NOMO-1 (cell line): ENCODE data around the gene TGM2.

Source experiments
- DNase-seq, 2 experiments: peaks; one replicate each; lab custom pipeline; 2025; ENCODE audit not compliant: unreplicated experiment in 2 of 2; lab: John Stamatoyannopoulos, UW

Gene TGM2

DNA sequence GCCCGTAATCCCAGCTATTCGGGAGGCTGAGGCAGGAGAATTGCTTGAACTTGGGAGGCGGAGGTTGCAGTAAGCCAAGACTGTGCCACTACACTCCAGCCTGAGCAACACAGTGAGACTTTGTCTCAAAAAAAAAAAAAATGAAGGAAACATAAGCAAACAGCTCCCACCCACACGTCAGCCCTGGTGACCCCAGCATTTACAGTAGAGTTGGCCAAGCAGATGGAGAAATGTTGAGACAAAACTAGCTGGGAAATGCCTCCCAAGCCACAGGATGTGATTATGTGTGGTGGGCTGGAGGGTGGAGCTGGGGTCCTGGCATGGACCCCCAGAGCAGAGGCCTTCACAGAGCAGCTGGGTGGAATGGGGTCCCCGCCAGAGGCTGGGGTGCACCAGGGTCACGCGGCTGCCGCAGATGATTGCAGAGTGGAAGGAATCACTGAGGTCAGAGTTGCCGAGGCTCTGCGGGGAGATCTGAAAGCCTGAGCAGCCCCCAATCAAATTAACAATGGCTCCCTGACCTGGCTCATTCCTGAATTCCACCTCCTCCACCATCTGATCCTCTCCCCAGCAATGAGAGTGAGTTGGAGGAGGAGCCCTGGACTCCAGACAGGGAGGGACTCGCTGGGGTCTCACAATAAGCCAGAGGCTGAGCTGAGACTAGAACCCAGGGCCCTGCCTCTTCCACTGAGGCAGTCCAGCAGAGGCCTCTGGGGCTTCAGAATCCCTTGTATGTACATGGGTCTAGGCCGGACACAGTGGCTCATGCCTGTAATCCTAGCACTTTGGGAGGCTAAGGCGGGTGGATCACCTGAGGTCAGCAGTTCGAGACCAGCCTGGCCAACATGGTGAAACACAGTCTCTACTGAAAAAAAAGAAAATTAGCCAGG, 34.7 kb upstream of the TGM2 start:
- DNase-seq: no peak

DNA sequence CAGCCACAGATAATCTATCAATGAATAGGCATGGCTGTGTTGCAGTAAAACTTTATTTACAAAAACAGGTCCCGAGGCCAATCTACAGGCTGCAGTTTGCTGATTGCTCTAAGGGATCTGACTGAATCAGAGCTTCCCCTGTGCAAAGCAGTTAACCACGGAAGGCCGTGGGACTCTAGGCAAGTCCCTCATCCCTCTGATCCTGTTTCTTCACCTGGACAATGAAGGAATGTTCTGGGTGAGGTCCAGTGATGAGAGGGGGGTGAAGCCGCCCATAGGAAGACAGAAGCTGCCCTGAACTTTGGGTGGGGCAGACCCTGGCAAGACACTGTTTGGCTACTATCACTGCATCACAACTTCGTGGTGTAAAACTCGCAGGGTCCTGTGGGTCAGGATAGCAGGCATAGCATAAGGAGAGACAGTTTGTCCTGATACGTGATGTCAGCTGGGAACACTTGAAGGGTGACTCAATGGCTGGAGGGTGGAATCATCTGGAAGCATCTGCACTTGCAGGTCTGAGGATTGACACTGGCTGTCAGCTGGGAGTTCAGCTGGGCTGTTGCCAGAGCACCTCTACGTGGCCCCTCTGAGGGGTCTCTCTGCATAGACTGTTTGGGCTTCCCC, 33.3 kb upstream of the TGM2 start:
- no peak for DNase-seq

DNA sequence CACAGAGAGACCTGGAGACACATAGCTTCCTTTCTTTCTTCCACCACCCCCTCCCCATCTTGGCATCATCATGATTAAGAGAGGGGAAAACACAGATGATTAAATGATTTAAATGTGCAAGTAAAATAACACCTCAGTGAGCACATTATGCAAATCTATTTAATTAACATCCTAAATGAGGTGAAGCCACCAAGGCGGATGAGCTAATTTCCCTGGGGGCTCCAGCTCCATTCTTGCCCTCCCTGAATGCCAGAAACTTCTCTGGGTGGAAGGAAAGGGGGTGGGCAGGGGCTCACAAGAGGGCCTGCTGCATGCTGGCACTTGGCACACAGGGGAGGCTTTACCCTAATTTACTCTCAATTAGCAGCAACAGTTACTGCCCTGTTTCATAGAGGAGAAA, 32.5 kb upstream of the TGM2 start:
- DNase-seq: no peak

DNA sequence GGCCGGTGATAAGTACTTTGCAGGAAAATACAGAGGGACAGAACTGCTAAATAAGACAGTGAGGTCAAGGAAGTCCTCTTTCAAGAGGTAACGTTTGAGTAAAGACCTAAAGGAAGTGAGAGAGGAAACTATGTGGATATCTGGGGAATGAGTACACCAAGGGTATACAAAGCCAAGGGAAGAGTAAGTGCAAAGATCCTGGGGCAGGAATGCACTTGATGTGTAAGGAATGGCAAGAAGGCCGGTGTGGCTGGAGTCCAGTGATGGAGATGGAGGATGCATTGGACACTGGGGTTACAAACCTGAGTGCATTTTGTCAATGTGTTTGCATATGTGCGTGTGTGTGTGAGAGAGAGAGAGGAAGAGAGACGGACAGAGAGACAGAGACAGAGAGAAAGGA, 32.1 kb upstream of the TGM2 start:
- DNase-seq: no peak

DNA sequence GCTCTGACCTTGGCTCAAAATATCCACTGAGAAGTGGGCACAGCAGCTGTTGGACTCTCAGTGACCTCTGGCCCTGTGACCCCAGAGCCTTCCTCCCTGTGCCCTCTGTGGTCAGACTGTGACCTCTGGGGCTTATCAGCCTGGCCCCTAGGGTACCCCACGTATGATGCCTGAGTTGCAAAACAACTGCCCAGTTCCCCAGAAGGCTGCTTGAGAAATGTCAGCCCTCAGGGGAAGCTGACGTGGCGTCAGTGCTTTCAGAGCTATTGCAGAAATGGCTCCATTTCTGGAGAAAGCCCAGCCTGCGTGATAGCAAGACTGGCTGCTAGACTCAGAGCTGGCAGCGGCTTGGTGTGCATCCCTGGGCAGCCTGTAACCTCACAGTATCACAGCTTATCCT, 31.5 kb upstream of the TGM2 start:
- DNase-seq: peak; percentile 81 to 91

DNA sequence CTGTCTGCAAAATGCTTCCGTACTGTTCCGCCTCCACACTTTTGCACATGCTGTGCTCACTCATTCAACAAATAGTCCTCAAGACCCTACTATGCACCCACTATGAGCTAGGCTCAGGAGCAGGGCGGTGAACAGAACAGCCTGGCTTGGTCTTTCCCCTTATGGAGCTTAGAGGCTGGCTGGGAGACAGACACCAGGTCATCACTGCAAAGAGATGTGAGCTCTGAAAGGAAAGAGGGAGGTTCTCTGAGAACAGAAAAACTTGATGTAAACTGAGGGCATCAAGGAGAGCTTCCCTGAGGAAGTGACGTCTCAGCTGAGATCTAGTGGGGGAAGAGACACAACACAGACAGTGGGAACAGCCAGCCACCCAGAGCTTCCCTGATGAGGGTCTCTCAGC, 31.0 kb upstream of the TGM2 start:
- no peak for DNase-seq

DNA sequence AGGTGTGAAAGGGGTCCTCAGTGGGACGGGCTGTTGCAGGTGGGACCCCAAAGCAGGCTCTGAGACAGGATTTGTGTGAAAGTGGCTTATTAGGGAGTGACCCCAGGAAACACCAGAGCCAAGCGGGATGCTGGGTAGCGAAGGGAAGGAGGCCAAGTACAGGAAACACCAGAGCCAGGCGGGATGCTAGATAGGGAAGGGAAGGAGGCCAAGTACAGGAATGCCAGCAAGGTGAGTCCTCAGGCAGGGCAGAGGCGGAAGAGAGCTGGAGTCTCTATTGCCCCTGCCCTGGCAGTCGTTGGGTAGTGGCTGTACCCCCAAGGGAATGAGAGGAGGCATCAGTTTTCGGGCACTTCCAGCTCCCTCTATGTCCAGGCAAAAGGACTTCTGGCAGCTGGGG, 30.5 kb upstream of the TGM2 start:
- DNase-seq: no peak

DNA sequence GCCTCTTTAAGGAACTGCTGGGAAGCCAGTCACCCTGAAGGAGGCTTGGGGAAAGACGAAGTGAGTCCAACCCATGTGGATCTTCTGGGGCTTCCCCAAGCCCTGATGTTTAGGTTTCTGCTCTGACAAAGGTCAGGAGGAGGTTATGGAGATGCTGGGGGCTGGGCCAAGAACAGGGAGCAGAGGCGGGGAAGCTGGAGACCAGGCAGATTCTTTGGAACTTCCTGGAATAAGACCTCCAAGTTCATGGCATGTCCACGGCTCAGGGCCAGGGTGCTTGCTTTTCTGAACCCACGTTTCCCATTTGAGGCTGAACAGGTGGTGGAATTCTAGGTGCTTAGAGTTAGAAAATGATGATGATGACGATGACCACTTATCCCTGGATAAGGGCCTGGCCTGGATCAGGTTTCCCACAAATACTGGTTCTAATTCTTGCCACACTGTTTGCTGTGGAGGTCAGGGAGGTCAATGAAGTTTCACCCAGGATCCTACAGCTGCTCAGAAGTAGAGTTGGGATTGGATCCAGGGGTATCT, 30.0 kb upstream of the TGM2 start:
- DNase-seq: no peak

DNA sequence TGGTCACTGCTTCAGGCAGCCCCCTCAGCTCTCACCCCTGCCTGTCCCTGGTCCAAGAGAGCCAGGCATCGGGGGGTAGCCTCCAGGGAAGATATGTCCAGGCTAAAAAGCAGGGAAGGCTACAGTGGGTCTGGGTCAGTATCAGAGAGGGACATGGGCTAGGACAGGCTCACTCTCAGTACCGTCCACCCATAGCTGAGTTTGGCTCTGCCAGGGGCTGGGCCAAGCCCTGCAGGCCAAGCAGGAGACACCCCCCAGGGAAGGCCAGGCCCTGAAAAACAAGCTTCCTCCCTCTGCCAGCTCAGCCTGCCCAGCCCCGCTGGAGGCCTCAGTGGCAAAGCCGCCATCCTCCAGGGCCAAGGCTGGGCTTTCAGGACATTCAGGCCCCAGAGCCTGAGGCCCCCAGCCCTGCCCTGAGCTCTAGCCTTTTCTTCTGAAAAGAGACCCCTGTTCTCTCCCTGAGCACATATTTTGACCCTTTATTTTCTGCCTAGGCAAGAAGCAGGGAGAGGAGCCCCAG, 28.6 kb upstream of the TGM2 start:
- DNase-seq: no peak

DNA sequence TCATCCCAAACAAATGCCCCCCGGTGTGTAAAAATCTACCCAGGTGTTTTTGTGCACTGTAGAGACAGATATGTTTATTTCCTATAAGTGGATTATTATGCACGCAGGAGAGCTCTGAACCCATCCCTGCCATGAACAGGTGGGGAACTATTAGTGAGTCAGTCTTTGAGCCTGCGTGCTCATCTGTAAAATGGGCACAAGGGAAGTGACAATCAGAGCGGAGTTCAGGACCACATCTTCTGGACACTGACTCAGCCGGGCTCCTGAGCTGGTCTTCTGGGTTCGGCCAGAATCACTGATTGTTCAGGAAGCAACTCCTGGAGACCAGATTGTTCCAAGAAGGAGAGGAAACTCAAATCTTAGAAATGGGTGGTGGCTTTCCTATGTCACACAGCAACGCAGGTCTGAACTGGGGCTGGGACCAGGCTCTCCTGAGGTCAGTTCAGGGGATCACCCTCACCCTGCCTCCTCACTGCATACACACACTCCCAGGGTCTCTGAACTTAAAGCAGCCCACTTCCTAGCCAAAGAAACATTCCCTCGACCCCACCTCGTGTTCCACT, 27.3 kb upstream of the TGM2 start:
- DNase-seq: no peak

DNA sequence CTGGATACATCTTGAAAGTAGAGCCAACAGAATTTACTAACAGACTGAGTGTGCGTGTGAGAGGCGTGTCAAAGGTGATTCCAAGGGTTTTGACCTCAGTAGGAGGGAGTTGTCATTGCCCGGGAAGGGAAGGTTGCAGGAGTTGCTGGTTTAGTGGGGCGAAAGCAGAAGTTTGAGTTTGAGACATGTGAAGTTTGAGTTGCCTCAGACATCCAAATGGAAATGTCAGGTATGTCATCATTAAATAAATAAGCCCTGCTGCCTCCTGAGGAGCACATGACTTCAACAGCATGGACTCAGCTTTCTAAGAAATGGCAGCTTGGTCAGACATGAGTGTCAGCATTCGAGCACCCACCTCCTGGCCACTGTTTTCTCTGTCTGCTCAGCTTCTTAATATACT, 26.6 kb upstream of the TGM2 start:
- peak in 1 of 2 experiments; percentile 17 for DNase-seq

DNA sequence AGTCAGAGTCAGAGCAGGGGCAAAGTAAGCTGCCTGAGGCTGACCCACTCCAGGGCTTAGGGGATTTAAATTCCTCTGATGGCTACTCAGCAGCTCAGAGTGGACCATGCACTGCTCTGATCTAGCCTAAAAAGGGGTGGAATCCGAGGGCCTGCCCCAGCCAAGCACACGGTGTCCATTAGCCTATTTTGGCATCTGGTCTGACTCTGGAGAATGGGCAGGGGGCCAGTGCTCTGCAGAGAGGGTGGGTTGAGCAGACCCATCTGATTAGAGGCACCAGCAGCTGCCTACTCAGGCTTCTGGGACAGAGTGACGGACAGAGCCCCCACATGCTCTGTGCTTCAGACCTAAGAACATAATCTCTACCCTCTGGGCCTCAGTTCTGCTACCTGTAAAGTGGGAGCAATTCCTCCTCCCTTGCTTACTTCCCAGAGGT, 25.9 kb upstream of the TGM2 start:
- DNase-seq: no peak

DNA sequence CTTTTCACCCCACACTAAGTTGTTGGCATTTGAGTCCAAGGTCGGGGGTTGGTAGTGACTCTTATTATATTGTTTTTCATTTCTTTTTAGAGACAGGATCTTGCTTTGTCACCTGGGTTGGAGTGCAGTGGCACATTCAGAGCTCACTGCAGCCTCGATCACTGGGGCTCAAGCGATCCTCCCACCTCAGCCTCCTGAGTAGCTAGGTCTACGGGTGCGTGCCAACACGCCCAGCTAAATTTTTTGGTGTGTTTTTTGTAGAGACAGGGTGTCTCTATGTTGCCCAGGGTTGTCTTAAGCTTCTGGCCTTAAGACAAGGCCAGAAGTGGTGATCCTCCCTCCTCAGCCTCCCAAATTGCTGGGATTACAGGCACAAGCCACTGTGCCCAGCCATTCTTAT, 25.1 kb upstream of the TGM2 start:
- no peak for DNase-seq

DNA sequence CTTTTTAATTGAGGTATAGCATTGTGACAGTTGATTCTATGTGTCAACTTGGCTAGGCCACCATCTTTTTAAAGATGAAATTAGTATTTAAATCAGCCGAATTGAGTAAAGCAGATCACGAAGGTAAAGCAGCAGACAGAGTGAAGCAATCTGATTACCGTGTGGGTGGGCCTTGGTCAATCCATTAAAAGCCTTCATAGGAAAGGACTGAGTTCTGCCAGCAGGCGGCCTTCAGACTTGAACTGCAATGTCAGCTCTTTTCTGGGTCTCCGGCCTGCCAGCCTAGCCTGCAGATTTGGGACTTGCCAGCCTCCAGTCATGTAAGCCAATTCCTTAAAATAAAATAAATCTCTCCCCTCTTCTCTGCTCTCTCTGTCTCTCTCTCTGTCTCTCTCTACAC, 22.4 kb upstream of the TGM2 start:
- peak; percentile 52 to 53 for DNase-seq

DNA sequence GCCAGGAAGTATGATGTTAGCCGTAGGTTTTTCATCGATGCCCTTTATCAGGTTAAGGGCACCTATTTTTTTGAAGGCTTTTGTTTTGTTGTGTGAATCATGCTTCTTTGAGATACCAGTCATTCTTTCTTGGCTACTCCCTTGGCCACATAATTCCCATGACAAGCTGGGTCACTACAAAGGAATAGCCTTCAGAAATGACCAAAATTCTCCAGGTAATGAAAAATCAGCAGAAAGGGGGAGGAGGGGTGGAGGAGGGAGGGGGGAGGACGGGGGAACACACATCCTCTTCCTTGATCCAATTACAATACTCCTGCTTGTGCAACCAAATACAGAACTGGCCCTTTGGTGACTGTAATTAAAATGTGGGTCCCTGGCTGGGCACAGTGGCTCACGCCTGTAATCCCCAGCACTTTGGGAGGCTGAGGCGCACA, 21.7 kb upstream of the TGM2 start:
- peak in 1 of 2 experiments; percentile 14 for DNase-seq

DNA sequence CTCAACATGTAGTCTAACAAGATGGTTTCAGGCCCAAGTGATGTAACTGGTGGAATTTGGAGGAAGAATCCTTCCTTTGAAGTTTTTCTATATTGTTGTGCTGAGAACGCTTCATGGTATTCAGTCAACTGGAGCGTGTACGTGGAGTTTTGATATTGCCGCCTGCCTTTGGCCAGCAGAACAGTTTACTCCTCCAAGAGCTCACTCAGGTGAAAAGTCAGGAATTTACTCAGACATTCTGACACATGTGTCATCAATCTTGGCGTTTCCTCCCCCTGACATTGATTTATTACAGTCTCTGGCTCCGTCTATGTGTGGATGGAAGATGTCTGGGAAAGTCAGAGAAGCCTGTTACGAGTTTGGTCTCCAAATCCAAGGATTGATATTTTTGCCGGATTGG, 19.0 kb upstream of the TGM2 start:
- DNase-seq: no peak

DNA sequence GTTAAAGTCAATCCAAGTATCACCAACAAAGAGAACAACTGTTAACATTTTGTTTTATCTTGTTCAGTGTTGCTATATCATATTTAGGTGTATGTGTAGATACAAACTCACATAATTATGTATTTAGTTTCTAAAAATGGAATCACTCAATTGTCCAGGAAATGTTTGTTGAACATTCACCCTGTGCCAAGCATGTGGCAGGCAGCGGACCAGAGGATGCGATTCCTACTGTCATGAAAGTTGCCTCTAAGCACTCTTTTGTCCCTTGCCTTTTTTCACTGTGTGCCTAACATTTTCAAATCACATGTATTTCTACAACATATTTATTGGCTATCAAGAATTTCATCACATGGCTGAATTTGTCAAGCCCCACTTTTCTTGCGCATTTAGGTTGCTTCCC, 16.9 kb upstream of the TGM2 start:
- no peak for DNase-seq

DNA sequence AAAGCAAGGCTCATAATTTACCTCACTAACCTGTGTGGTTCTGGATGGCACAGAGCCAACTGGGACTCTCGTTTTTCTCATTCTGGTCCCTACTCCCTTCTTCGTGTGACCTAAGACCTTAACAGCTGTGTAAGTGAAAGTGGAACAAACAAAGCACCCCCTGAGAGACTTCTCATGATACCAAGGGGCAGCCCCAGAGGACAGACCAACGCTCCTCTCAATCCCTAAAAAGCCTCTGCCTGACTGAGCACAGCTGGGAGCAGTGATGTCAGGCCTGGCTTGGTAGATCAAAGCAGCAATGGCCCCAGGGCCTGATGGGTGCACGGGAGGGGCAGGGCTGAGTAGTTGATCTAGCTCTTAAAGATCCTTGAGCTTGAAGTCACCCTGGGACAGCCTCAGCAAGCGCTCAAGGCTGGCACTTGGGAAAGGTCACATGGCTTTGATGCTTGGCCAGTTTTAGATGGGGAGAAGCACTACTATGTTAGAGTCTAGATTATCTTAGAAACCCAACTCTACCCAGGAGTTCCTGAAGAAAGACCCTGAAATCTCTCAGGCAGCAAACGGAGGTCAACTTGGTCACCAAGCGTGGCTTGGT, 16.2 kb upstream of the TGM2 start:
- DNase-seq: no peak

DNA sequence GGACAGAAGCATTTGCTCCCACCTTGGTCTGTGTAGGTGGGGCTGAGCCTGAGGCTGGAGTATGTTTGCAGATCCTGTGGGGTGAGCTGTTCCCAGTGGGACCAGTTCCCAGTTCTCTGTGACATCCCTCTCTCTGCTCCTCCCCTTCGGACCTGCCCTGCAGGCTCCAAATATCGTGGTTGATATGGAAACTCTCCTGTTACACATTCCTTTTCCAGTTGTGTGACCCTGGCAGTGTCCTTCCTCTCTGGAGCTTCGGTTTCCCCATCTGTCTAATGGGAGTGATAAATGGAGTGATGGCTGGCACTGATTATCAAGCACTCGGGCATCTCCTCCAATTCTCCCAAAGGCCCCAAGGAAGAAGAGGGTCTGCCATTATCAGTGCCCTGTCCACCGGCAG, 15.7 kb upstream of the TGM2 start:
- no peak for DNase-seq

DNA sequence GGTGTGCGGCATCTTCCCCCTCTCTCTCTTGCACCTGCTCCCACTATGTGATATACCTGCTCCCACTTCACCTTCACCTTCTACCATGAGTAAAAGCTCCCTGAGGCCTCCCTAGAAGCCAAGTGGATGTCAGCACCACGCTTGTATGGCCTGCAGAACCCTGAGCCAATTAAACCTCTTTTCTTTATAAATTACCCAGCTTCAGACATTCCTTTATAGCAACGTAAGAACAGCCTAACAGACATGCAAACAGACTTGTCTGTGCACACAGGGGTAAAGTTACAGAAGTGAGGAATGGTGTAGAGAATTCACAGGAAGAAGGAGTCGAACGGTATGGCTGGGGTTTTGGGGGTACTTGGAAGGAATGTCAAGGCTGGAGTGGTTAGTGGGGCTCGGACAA, 14.8 kb upstream of the TGM2 start:
- DNase-seq: no peak

DNA sequence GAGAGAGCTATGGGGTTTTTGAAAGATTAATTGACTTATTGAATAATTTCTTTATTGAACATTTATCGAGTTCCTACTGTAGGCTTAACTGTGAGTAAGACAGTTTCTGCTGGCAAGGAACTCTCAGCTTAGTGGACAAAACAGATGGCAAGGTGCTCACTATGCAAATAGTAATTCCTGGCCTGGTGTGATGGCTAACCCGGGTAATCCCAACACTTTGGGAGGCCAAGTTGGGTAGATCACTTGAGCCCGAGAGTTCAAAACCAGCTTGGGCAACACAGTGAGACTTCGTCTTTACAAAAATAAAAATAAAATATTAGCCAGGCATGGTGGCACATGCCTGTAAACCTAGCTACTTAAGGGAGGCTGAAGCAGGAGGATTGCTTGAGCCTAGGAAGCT, 13.5 kb upstream of the TGM2 start:
- no peak for DNase-seq
